ENCODE results near the gene SMIM38. TPM values are rescaled to one million over a fixed set of nuclear protein-coding genes. Genes with fewer than 3 reads are reported as not detected.

Gene SMIM38
- polyA plus RNA-seq, 1 of the 3 experiments (the other 2 are of a cell fraction), result 0.13 TPM

GRCh38 chr11:69160296-69161116, 4.8 kb downstream of the SMIM38 start:
- H3K9ac ChIP-seq, result no peak overlapping the region
- POLR2A ChIA-PET, result no interaction called here
- TF ChIP-seq FOXJ3 (CRISPR knock-in tag; IDR thresholded peaks at IDR 0.05), result no peak
- TF ChIP-seq RXRA (IDR thresholded peaks at IDR 0.05; ENCODE audit: borderline replicate concordance, low read depth), result no peak
- TF ChIP-seq GABPA (IDR thresholded peaks at IDR 0.05; ENCODE audit: low read depth), result no peak
- no peak for TF ChIP-seq TCF12 (IDR thresholded peaks at IDR 0.05)
- no peak for TF ChIP-seq RAD21 (IDR thresholded peaks at IDR 0.05; ENCODE audit: low read length)
- TF ChIP-seq ELF1 (IDR thresholded peaks at IDR 0.05), result no peak
- TF ChIP-seq, protein P1, sequence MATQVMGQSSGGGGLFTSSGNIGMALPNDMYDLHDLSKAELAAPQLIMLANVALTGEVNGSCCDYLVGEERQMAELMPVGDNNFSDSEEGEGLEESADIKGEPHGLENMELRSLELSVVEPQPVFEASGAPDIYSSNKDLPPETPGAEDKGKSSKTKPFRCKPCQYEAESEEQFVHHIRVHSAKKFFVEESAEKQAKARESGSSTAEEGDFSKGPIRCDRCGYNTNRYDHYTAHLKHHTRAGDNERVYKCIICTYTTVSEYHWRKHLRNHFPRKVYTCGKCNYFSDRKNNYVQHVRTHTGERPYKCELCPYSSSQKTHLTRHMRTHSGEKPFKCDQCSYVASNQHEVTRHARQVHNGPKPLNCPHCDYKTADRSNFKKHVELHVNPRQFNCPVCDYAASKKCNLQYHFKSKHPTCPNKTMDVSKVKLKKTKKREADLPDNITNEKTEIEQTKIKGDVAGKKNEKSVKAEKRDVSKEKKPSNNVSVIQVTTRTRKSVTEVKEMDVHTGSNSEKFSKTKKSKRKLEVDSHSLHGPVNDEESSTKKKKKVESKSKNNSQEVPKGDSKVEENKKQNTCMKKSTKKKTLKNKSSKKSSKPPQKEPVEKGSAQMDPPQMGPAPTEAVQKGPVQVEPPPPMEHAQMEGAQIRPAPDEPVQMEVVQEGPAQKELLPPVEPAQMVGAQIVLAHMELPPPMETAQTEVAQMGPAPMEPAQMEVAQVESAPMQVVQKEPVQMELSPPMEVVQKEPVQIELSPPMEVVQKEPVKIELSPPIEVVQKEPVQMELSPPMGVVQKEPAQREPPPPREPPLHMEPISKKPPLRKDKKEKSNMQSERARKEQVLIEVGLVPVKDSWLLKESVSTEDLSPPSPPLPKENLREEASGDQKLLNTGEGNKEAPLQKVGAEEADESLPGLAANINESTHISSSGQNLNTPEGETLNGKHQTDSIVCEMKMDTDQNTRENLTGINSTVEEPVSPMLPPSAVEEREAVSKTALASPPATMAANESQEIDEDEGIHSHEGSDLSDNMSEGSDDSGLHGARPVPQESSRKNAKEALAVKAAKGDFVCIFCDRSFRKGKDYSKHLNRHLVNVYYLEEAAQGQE (IDR thresholded peaks at IDR 0.05; ENCODE audit: low read depth, low read length), result no peak
- TF ChIP-seq JUND (IDR thresholded peaks at IDR 0.05), result no peak
- TF ChIP-seq NRF1 (IDR thresholded peaks at IDR 0.05; ENCODE audit: low read depth, low read length), result no peak
- TF ChIP-seq MEF2A (IDR thresholded peaks at IDR 0.05; ENCODE audit: borderline replicate concordance, low read depth), result no peak
- TF ChIP-seq FOXM1 (IDR thresholded peaks at IDR 0.05; ENCODE audit: low read depth), result no peak
- TF ChIP-seq GATA2 (CRISPR knock-in tag; IDR thresholded peaks at IDR 0.05), result no peak
- no peak for TF ChIP-seq CHD2 (IDR thresholded peaks at IDR 0.05; ENCODE audit: low read length, partially characterized antibody)
- no peak for TF ChIP-seq MAX (IDR thresholded peaks at IDR 0.05; ENCODE audit: low read depth)
- TF ChIP-seq, protein P2, sequence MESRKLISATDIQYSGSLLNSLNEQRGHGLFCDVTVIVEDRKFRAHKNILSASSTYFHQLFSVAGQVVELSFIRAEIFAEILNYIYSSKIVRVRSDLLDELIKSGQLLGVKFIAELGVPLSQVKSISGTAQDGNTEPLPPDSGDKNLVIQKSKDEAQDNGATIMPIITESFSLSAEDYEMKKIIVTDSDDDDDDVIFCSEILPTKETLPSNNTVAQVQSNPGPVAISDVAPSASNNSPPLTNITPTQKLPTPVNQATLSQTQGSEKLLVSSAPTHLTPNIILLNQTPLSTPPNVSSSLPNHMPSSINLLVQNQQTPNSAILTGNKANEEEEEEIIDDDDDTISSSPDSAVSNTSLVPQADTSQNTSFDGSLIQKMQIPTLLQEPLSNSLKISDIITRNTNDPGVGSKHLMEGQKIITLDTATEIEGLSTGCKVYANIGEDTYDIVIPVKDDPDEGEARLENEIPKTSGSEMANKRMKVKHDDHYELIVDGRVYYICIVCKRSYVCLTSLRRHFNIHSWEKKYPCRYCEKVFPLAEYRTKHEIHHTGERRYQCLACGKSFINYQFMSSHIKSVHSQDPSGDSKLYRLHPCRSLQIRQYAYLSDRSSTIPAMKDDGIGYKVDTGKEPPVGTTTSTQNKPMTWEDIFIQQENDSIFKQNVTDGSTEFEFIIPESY (IDR thresholded peaks at IDR 0.05; ENCODE audit: borderline replicate concordance, low read depth), result no peak
- H3K36me3 ChIP-seq (replicated peaks in 1 of 2; ENCODE audit: control insufficient read depth in 1 of 2, insufficient read depth in 2 of 2, low read length in 1 of 2), result peaks cover 0 to 4% of the 10 kb centered on the region in 2 experiments
- no peak overlapping the region for H3K4me2 ChIP-seq
- H3K9me2 ChIP-seq, result no peaks in the 10 kb centered on the region
- no peaks in the 10 kb centered on the region for H3K27me3 ChIP-seq (ENCODE audit: insufficient read depth)
- H3K4me3 ChIP-seq (ENCODE audit: low read depth in 2 of 2, low read length in 1 of 2), result no peak overlapping the region
- H3K4me1 ChIP-seq (ENCODE audit: control insufficient read depth in 1 of 2, insufficient read depth in 2 of 2, low read depth in 1 of 2, low read length in 1 of 2), result peaks cover 11 to 31% of the 10 kb centered on the region in 2 experiments; a peak in 2 of 4 replicates
- CTCF ChIA-PET, result interaction anchor here (1.0 to 1.4 kb wide), 2 partner anchors 59 to 483 kb away, joined by 3 to 5 read pairs; no protein-coding TSS in a partner anchor
- H4K20me1 ChIP-seq (ENCODE audit: insufficient read depth), result no peaks in the 10 kb centered on the region
- H3K9me3 ChIP-seq, result peaks cover 10% of the 10 kb centered on the region; the same call in 1 of the 2 replicates
- H3K79me2 ChIP-seq (ENCODE audit: insufficient read depth), result no peaks in the 10 kb centered on the region
- H2AFZ ChIP-seq (ENCODE audit: low read depth), result no peak overlapping the region
- WGBS (ENCODE audit: low lambda C conversion rate), result 86% methylated on average over 14 of the region's 15 CpGs
- no peak for DNase-seq
- peaks cover 7% of the 10 kb centered on the region for H3F3A ChIP-seq (replicated peaks; ENCODE audit: insufficient read depth)
- no peak overlapping the region for H3K27ac ChIP-seq (ENCODE audit: low read depth in 2 of 2, low read length in 1 of 2)

Data from SK-N-SH (cell line).